Liver (tissue), 9 donors: ENCODE measurements around the gene AQP6. TPM values are rescaled to one million over a fixed set of nuclear protein-coding genes. Genes with fewer than 3 reads are reported as not detected.

Experiments
- DNase-seq: peaks from one replicate; pipeline ENCODE4 v3.0.0-alpha.2; 2017; ENCODE audit warnings: low spot score
- H3K27ac ChIP-seq, 2 donors: one replicate each; pipeline ENCODE4 v1.7.0; 2013; ENCODE audit warnings: inconsistent platforms in 2 of 2, low read length in 2 of 2, control low read depth in 1 of 2, low read depth in 1 of 2, mild to moderate bottlenecking in 1 of 2
- H3K27me3 ChIP-seq, 4 donors: one replicate each; pipeline versions ENCODE4 v1.6.1 to v1.7.0; 2013; ENCODE audit warnings: low read length in 3 of 4, inconsistent platforms in 1 of 4, mild to moderate bottlenecking in 1 of 4, moderate library complexity in 1 of 4; ENCODE audit not compliant: control insufficient read depth in 4 of 4, insufficient read depth in 4 of 4
- H3K36me3 ChIP-seq, 4 donors: one replicate each; pipeline versions ENCODE4 v1.6.1 to v1.7.0; 2013; ENCODE audit warnings: low read length in 3 of 4, mild to moderate bottlenecking in 3 of 4, low read depth in 1 of 4, moderate library complexity in 1 of 4; ENCODE audit not compliant: control insufficient read depth in 4 of 4, insufficient read depth in 3 of 4
- H3K4me1 ChIP-seq, 4 donors: one replicate each; pipeline versions ENCODE4 v1.6.1 to v1.7.0; 2013; ENCODE audit warnings: low read length in 3 of 4, mild to moderate bottlenecking in 3 of 4, moderate library complexity in 1 of 4; ENCODE audit not compliant: control insufficient read depth in 4 of 4, insufficient read depth in 4 of 4
- H3K4me3 ChIP-seq, 3 donors: one replicate each; pipeline versions ENCODE4 v1.6.1 to v1.7.0; 2013; ENCODE audit warnings: low read length in 3 of 3, control low read depth in 1 of 3, low read depth in 1 of 3, mild to moderate bottlenecking in 1 of 3
- H3K9ac ChIP-seq, 2 donors: one replicate each; pipeline ENCODE4 v1.7.0; 2013; ENCODE audit warnings: low read length in 2 of 2, mild to moderate bottlenecking in 2 of 2, moderate library complexity in 2 of 2, control low read depth in 1 of 2, low read depth in 1 of 2
- H3K9me3 ChIP-seq, 4 donors: one replicate each; pipeline versions ENCODE4 v1.6.1 to v1.7.0; 2013; ENCODE audit warnings: low read length in 3 of 4; ENCODE audit not compliant: control insufficient read depth in 4 of 4
- FOXA1 ChIP-seq: IDR thresholded peaks from 2 replicates; pipeline ENCODE4 v1.6.1; 2016; ENCODE audit warnings: antibody characterized with exemption
- FOXA2 ChIP-seq: IDR thresholded peaks from 2 replicates; pipeline ENCODE4 v1.6.1; 2016; ENCODE audit warnings: antibody characterized with exemption
- GABPA ChIP-seq, 2 donors: IDR thresholded peaks in 1 of 2; conservative IDR thresholded peaks in 1 of 2; 2 replicates each; pipeline ENCODE4 v1.6.1; 2016; ENCODE audit warnings: antibody characterized with exemption in 2 of 2, mild to moderate bottlenecking in 1 of 2, moderate library complexity in 1 of 2
- HNF4A ChIP-seq, 2 donors: conservative IDR thresholded peaks; 2 replicates each; pipeline ENCODE4 v1.6.1; 2016; ENCODE audit warnings: antibody characterized with exemption in 2 of 2, mild to moderate bottlenecking in 2 of 2
- HNF4G ChIP-seq: IDR thresholded peaks from 2 replicates; pipeline ENCODE4 v1.6.1; 2016; ENCODE audit warnings: antibody characterized with exemption
- JUND ChIP-seq, 2 donors: IDR thresholded peaks; 2 replicates each; pipeline ENCODE4 v1.6.1; 2016; ENCODE audit warnings: antibody characterized with exemption in 2 of 2
- NR2F2 ChIP-seq: IDR thresholded peaks from 2 replicates; pipeline ENCODE4 v1.6.1; 2016; ENCODE audit warnings: antibody characterized with exemption
- RAD21 ChIP-seq, 2 donors: IDR thresholded peaks; 2 replicates each; pipeline ENCODE4 v1.6.1; 2016; ENCODE audit warnings: antibody characterized with exemption in 2 of 2, mild to moderate bottlenecking in 2 of 2
- REST ChIP-seq: IDR thresholded peaks from 2 replicates; pipeline ENCODE4 v1.6.1; 2016; ENCODE audit warnings: antibody characterized with exemption, mild to moderate bottlenecking
- SP1 ChIP-seq: IDR thresholded peaks from 2 replicates; pipeline ENCODE4 v1.6.1; 2018; ENCODE audit warnings: antibody characterized with exemption, mild to moderate bottlenecking
- TAF1 ChIP-seq: conservative IDR thresholded peaks from 2 replicates; pipeline ENCODE4 v1.6.1; 2016; ENCODE audit warnings: antibody characterized with exemption, mild to moderate bottlenecking
- WGBS: extraction: QIAGEN DNeasy Blood & Tissue Kit; methylation state at CpG from one replicate; pipeline ENCODE4 v1.1.7; 2013; 5-methylcytosine and 5-hydroxymethylcytosine counted together
- polyA plus RNA-seq, 2 donors: library from polyadenylated mRNA; stranded (reverse) in 1 of 2; unstranded in 1 of 2; fragments of 200-250 nt in 1 of 2; fragments of >200 nt in 1 of 2; fragmentation: Nextera tagmentation in 1 of 2; extraction: Ambion mirVana in 1 of 2; gene quantifications; one replicate each; pipeline versions ENCODE4 v1.2.1 to v1.2.3, GENCODE V29; 2013 to 2015
- total RNA-seq, 2 donors: library from RNA; depleted of rRNA; stranded (reverse); fragments of >200 nt; gene quantifications; one replicate each; pipeline ENCODE4 v1.2.3, GENCODE V29; 2014
- TF ChIP-seq, protein P1 (sequence below): IDR thresholded peaks from 2 replicates; pipeline ENCODE4 v1.6.1; 2016; ENCODE audit warnings: antibody characterized with exemption
- TF ChIP-seq, protein P2 (sequence below): IDR thresholded peaks from 2 replicates; pipeline ENCODE4 v1.6.1; 2016; ENCODE audit warnings: antibody characterized with exemption
- TF ChIP-seq, protein P3 (sequence below): IDR thresholded peaks from 2 replicates; pipeline ENCODE4 v1.6.1; 2016; ENCODE audit warnings: antibody characterized with exemption
- TF ChIP-seq, protein P4 (sequence below): fragments of 150-350 bp; IDR thresholded peaks from 2 replicates; pipeline ENCODE4 v1.5.1; 2017; ENCODE audit warnings: improper control_type of control experiment, low read depth, low read length; ENCODE audit not compliant: missing input control
- donor health status: healthy.
- donor health status: healthy.
- donor health status: healthy.
- donor health status: healthy.
- donor health status: healthy.

The AQP6 gene
- total and polyA plus RNA-seq, 4 donors, result 0.05 to 0.11 TPM; not detected in 2

GRCh38 chr12:49974677-49975317 is 2.0 kb downstream of the AQP6 start:
- no peak overlapping the region for H3K9ac ChIP-seq
- DNase-seq, result no peak
- TF ChIP-seq SP1, result no peak
- no peak for TF ChIP-seq REST
- no peak for TF ChIP-seq FOXA2
- no peak for TF ChIP-seq NR2F2
- TF ChIP-seq HNF4G, result no peak
- TF ChIP-seq, protein P1, sequence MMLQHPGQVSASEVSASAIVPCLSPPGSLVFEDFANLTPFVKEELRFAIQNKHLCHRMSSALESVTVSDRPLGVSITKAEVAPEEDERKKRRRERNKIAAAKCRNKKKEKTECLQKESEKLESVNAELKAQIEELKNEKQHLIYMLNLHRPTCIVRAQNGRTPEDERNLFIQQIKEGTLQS, result no peak
- TF ChIP-seq JUND (IDR thresholded peaks at IDR 0.05), result no peak
- TF ChIP-seq TAF1, result no peak
- TF ChIP-seq, protein P2, sequence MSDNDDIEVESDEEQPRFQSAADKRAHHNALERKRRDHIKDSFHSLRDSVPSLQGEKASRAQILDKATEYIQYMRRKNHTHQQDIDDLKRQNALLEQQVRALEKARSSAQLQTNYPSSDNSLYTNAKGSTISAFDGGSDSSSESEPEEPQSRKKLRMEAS, result no peak
- TF ChIP-seq RAD21 (IDR thresholded peaks at IDR 0.05), result no peak
- TF ChIP-seq, protein P3, sequence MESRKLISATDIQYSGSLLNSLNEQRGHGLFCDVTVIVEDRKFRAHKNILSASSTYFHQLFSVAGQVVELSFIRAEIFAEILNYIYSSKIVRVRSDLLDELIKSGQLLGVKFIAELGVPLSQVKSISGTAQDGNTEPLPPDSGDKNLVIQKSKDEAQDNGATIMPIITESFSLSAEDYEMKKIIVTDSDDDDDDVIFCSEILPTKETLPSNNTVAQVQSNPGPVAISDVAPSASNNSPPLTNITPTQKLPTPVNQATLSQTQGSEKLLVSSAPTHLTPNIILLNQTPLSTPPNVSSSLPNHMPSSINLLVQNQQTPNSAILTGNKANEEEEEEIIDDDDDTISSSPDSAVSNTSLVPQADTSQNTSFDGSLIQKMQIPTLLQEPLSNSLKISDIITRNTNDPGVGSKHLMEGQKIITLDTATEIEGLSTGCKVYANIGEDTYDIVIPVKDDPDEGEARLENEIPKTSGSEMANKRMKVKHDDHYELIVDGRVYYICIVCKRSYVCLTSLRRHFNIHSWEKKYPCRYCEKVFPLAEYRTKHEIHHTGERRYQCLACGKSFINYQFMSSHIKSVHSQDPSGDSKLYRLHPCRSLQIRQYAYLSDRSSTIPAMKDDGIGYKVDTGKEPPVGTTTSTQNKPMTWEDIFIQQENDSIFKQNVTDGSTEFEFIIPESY, result no peak
- TF ChIP-seq HNF4A (conservative IDR thresholded peaks at IDR 0.05), result no peak
- TF ChIP-seq, protein P4, sequence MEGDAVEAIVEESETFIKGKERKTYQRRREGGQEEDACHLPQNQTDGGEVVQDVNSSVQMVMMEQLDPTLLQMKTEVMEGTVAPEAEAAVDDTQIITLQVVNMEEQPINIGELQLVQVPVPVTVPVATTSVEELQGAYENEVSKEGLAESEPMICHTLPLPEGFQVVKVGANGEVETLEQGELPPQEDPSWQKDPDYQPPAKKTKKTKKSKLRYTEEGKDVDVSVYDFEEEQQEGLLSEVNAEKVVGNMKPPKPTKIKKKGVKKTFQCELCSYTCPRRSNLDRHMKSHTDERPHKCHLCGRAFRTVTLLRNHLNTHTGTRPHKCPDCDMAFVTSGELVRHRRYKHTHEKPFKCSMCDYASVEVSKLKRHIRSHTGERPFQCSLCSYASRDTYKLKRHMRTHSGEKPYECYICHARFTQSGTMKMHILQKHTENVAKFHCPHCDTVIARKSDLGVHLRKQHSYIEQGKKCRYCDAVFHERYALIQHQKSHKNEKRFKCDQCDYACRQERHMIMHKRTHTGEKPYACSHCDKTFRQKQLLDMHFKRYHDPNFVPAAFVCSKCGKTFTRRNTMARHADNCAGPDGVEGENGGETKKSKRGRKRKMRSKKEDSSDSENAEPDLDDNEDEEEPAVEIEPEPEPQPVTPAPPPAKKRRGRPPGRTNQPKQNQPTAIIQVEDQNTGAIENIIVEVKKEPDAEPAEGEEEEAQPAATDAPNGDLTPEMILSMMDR, result no peak

DNA sequence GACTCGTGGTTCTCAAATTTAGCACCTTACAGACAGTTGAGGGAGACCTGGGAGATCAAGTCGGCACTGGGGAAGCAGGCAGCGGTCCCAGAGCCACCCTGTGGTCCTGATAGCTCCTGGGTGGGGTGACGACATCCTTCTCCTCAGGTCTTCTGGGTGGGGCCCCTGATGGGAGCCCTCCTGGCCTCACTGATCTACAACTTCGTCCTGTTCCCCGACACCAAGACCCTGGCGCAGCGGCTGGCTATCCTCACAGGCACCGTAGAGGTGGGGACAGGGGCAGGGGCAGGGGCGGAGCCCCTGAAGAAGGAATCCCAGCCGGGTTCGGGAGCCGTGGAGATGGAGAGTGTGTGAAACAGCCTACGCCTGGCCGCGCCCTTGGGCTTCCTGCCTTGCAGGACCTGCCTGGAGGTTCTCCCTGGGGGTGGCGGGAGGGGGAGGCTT is 2.6 kb downstream of the AQP6 start:
- no peaks in the 10 kb centered on the region for H3K27me3 ChIP-seq
- 75% methylated on average over 17 of the region's 17 CpGs for WGBS
- no peaks in the 10 kb centered on the region for H3K36me3 ChIP-seq
- no peak overlapping the region for H3K27ac ChIP-seq
- H3K9me3 ChIP-seq, result no peaks in the 10 kb centered on the region
- H3K4me1 ChIP-seq, result peaks cover 1 to 18% (median 8%) of the 10 kb centered on the region in 4 donors
- H3K9ac ChIP-seq, result no peak overlapping the region
- H3K4me3 ChIP-seq, result no peak overlapping the region
- DNase-seq, result no peak
- no peak for TF ChIP-seq RAD21 (IDR thresholded peaks at IDR 0.05)
- no peak for TF ChIP-seq REST
- no peak for TF ChIP-seq NR2F2
- no peak for TF ChIP-seq TAF1
- no peak for TF ChIP-seq JUND (IDR thresholded peaks at IDR 0.05)
- TF ChIP-seq GABPA (IDR thresholded peaks at IDR 0.05 in 1 of 2, conservative IDR thresholded peaks at IDR 0.05 in 1 of 2), result no peak
- TF ChIP-seq HNF4G, result no peak
- TF ChIP-seq, protein P4, result no peak
- no peak for TF ChIP-seq FOXA2
- TF ChIP-seq FOXA1, result no peak
- no peak for TF ChIP-seq HNF4A (conservative IDR thresholded peaks at IDR 0.05)

More at GRCh38 chr12:49974677-49975317, 2.0 kb downstream of the AQP6 start:
- H3K36me3 ChIP-seq, result no peaks in the 10 kb centered on the region
- no peak overlapping the region for H3K4me3 ChIP-seq
- peaks cover 1 to 18% (median 8%) of the 10 kb centered on the region in 4 donors for H3K4me1 ChIP-seq
- no peak overlapping the region for H3K27ac ChIP-seq
- no peaks in the 10 kb centered on the region for H3K27me3 ChIP-seq
- H3K9me3 ChIP-seq, result no peaks in the 10 kb centered on the region
- 58% methylated on average over 8 of the region's 8 CpGs for WGBS
